IMR-90 (cell line): ENCODE results near the gene ZNF850.

Experiments used
- BHLHE40 ChIP-seq: fragments of 150-350 bp; IDR thresholded peaks from 2 replicates; pipeline ENCODE4 v1.6.1; 2016; ENCODE audit warnings: mild to moderate bottlenecking, low read depth, low read length
- CEBPB ChIP-seq: IDR thresholded peaks from 2 replicates; pipeline ENCODE4 v1.6.1; 2012; ENCODE audit warnings: low read depth, low read length, improper control_type of control experiment
- CTCF ChIP-seq: conservative IDR thresholded peaks from 2 replicates; pipeline ENCODE4 v1.5.1; 2012; ENCODE audit warnings: mild to moderate bottlenecking, low read depth, low read length, improper control_type of control experiment
- FOS ChIP-seq: fragments of 150-350 bp; IDR thresholded peaks from 2 replicates; pipeline ENCODE4 v1.6.1; 2016; ENCODE audit warnings: low read depth, low read length
- MXI1 ChIP-seq: IDR thresholded peaks from 2 replicates; pipeline ENCODE4 v1.6.1; 2012; ENCODE audit warnings: low read depth, mild to moderate bottlenecking, low read length, moderate library complexity, borderline replicate concordance
- POLR2A ChIP-seq: IDR thresholded peaks from 2 replicates; pipeline ENCODE4 v1.6.1; 2012; ENCODE audit warnings: mild to moderate bottlenecking, low read depth, low read length
- RAD21 ChIP-seq: IDR thresholded peaks from 2 replicates; pipeline ENCODE4 v1.6.1; 2012; ENCODE audit warnings: low read length, improper control_type of control experiment
- SMC3 ChIP-seq: fragments of 150-350 bp; IDR thresholded peaks from 2 replicates; pipeline ENCODE4 v1.6.1; 2016; ENCODE audit warnings: low read depth, mild to moderate bottlenecking, antibody characterized with exemption, low read length, moderate library complexity
- USF2 ChIP-seq: fragments of 150-350 bp; IDR thresholded peaks from 2 replicates; pipeline ENCODE4 v1.6.1; 2017; ENCODE audit warnings: mild to moderate bottlenecking, antibody characterized with exemption, low read length, low read depth

GRCh38 chr19:36686365-36687213 is 86.0 kb downstream of the ZNF850 start:
- TF ChIP-seq CTCF, result no peak
- no peak for TF ChIP-seq FOS
- TF ChIP-seq SMC3, result no peak
- TF ChIP-seq POLR2A, result no peak
- no peak for TF ChIP-seq BHLHE40
- TF ChIP-seq RAD21, result no peak
- no peak for TF ChIP-seq USF2
- no peak for TF ChIP-seq MXI1
- TF ChIP-seq CEBPB, result no peak
